Karpas-422 (cell line): ENCODE results near the gene RAPSN. TPM values are rescaled to one million over a fixed set of nuclear protein-coding genes. Genes with fewer than 3 reads are reported as not detected.

Source experiments
- DNase-seq: peaks from one replicate; pipeline ENCODE4 v3.0.0-alpha.2; 2015
- H2AFZ ChIP-seq: fragments of 200-600 bp; sonication (generic); 2 replicates; pipeline ENCODE4 v1.6.1; 2014; ENCODE audit warnings: antibody characterized with exemption, low read length, mixed read lengths
- H3K27ac ChIP-seq: fragments of 200-600 bp; sonication (generic); 2 replicates; pipeline ENCODE4 v1.5.1; 2014; ENCODE audit warnings: mild to moderate bottlenecking, low read length, moderate library complexity
- H3K27me3 ChIP-seq: fragments of 200-600 bp; sonication (generic); 2 replicates; pipeline ENCODE4 v1.6.1; 2014; ENCODE audit warnings: low read length, mixed read lengths
- H3K36me3 ChIP-seq: fragments of 200-600 bp; sonication (generic); 2 replicates; pipeline ENCODE4 v1.6.1; 2014; ENCODE audit warnings: low read length, mixed read lengths; ENCODE audit not compliant: insufficient read depth
- H3K4me1 ChIP-seq: fragments of 200-600 bp; sonication (generic); 2 replicates; pipeline ENCODE4 v1.6.1; 2014; ENCODE audit warnings: mild to moderate bottlenecking, low read length, mixed read lengths
- H3K4me2 ChIP-seq: fragments of 200-600 bp; sonication (generic); 2 replicates; pipeline ENCODE4 v1.6.1; 2014; ENCODE audit warnings: low read length, low read depth, mild to moderate bottlenecking; ENCODE audit not compliant: poor library complexity, severe bottlenecking
- H3K4me3 ChIP-seq: fragments of 200-600 bp; sonication (generic); 2 replicates; pipeline ENCODE4 v1.5.1; 2014; ENCODE audit warnings: mild to moderate bottlenecking, antibody characterized with exemption, low read length, mixed read lengths
- H3K79me2 ChIP-seq: fragments of 200-600 bp; sonication (generic); 2 replicates; pipeline ENCODE4 v1.6.1; 2014; ENCODE audit warnings: mild to moderate bottlenecking, low read length, mixed read lengths
- H3K9ac ChIP-seq: fragments of 200-600 bp; sonication (generic); 2 replicates; pipeline ENCODE4 v1.6.0; 2014; ENCODE audit warnings: low read length
- H3K9me2 ChIP-seq: fragments of 200-600 bp; sonication (generic), shearing (Covaris generic); replicated peaks from 2 replicates; pipeline ENCODE4 v1.6.0; 2014; ENCODE audit warnings: mild to moderate bottlenecking, low read length, moderate library complexity; ENCODE audit not compliant: insufficient read depth
- H3K9me3 ChIP-seq: fragments of 300-700, 200-600 bp; sonication (generic); 2 replicates; pipeline ENCODE4 v1.6.1; 2014; ENCODE audit warnings: low read length, mixed read lengths
- H4K20me1 ChIP-seq: fragments of 200-600 bp; sonication (generic); 2 replicates; pipeline ENCODE4 v1.6.1; 2014; ENCODE audit warnings: mild to moderate bottlenecking, antibody characterized with exemption, low read length, low read depth; ENCODE audit not compliant: insufficient read depth
- small RNA-seq: library from RNA; depleted of rRNA; stranded (forward); fragments of <200 nt; gene quantifications from one replicate; pipeline ENCODE3, GENCODE V24; 2014
- total RNA-seq: library from RNA; depleted of rRNA; stranded (reverse); fragments of >200 nt; shearing (Covaris generic); gene quantifications from 2 replicates; pipeline ENCODE4 v1.2.3, GENCODE V29; 2014; ENCODE audit warnings: low replicate concordance; rRNA removed

Gene RAPSN
- total RNA-seq, 1 experiment from 2014 or later = 0.52 TPM

DNA sequence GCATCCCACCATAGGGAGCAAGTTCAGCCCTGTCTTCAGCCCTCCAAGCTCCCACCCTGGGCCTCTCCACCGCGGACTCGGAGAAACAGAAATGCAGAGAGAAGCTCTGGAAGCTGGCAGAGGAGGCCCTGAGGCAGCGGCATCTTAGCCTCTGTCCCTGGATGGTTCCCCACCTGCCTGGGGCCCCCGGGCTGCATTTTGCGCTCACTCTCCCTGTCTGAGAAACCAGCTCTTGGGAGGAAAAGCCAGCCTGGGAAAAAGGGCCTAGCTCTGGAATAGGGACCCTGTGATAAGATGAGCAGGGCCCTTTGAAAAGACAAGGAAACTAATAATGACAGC lies 58.5 kb downstream of the RAPSN start:
- no peak for DNase-seq
- H3K36me3 ChIP-seq = no peaks in the 10 kb centered on the region
- H3K4me2 ChIP-seq = no peak overlapping the region
- H4K20me1 ChIP-seq = no peaks in the 10 kb centered on the region
- H3K27me3 ChIP-seq = no peaks in the 10 kb centered on the region
- no peak overlapping the region for H3K27ac ChIP-seq
- no peak overlapping the region for H3K9ac ChIP-seq
- no peak overlapping the region for H2AFZ ChIP-seq
- no peaks in the 10 kb centered on the region for H3K9me2 ChIP-seq
- no peaks in the 10 kb centered on the region for H3K79me2 ChIP-seq
- H3K4me3 ChIP-seq = no peak overlapping the region
- peaks cover 22% of the 10 kb centered on the region for H3K4me1 ChIP-seq
- no peaks in the 10 kb centered on the region for H3K9me3 ChIP-seq

DNA sequence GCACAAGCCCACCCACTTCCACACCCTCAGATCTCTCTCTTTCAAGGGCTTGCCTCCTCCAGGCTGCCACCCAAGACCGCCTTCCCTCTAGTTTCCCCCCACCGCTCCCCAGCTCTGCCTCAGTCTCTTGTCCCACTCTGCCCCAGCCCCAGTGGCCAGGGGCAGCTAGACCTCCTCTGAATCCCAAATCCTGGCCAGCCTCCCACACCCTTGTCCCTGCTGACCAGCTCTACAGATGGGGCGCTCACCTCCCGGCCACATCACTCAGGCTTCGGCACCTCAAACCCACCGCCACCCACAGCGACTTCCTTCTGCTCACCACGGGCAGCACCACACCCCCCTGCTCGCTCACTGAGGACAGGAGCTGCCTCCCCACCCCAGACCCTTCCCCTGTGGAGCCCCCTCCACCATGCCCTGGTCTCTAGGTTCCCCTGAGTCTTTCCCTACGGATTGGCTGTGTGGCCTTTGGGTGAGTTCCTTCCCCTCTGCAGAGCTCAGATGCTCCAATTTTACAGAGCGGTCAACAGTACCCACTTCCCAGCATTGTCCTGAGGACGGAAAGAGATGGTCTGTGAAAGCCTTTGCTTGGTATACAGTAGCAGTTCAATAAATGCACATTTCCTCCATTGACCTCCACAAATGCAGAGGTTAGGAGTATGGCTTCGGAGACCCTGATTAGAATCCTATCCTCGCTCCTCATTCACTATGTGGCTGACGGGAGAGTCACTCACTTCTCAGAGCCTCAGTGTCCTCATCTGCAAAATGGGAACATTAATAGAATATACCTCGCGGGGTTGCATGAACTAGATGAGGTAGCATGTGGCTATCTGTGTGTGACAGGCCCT lies 59.1 kb downstream of the RAPSN start:
- DNase-seq = no peak
- Histone ChIP-seq H3K9ac (no peak overlapping the region), H3K9me3 (no peaks in the 10 kb centered on the region), H3K4me2 (no peak overlapping the region), H3K4me3 (no peak overlapping the region), H3K27me3 (no peaks in the 10 kb centered on the region), H3K9me2 (no peaks in the 10 kb centered on the region), H4K20me1 (no peaks in the 10 kb centered on the region), H3K4me1 (peaks cover 16% of the 10 kb centered on the region), H3K79me2 (no peaks in the 10 kb centered on the region), H2AFZ (no peak overlapping the region), H3K36me3 (no peaks in the 10 kb centered on the region), H3K27ac (no peak overlapping the region)

DNA sequence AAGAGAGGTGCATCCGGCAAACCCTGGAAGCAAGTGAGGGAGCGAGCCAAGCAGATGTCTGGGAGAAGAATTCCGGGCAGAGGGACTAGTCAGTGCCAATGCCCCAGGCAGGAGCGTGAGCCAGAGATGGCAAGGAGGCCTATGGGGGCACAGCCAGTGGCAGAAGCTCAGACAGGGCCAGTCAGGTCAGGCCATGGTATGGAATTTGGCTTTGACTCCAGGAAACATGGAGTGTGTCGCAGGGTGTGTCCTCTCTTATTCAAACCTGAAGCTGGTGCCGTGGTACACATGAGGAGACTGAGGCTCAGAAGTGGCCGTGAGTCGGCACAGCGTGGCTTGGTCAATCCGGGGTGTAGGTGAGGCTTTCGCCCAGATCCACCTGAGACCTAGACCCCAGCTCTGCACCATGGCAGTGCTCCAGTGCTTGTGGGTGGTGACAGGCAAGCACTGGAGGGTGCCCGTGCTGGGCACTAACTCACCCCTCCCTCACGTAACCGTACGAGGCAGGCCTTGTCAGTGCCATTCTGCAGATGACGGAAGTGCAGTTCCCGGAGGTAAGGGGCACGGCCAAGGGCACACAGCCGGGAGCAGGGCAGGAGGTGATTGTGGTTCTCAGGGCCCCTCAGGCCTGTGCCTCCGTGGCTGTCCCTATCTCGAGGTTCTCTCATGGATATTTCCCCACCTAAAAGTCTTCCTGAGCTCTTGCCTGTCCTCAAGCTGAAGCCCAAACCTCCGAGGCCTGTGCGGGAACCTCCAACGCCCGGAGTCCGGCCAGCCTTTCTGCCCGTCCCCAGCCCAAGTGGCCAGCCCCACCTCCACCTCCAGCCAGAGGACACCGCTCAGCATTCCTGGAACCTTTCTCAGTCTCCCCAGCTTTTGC lies 60.0 kb downstream of the RAPSN start:
- Histone ChIP-seq H4K20me1 (no peaks in the 10 kb centered on the region), H2AFZ (no peak overlapping the region), H3K27me3 (no peaks in the 10 kb centered on the region), H3K27ac (no peak overlapping the region), H3K4me1 (peaks cover 8% of the 10 kb centered on the region), H3K9me2 (no peaks in the 10 kb centered on the region), H3K9ac (no peak overlapping the region), H3K4me2 (no peak overlapping the region), H3K9me3 (no peaks in the 10 kb centered on the region), H3K4me3 (no peak overlapping the region), H3K79me2 (no peaks in the 10 kb centered on the region), H3K36me3 (no peaks in the 10 kb centered on the region)
- DNase-seq = no peak

DNA sequence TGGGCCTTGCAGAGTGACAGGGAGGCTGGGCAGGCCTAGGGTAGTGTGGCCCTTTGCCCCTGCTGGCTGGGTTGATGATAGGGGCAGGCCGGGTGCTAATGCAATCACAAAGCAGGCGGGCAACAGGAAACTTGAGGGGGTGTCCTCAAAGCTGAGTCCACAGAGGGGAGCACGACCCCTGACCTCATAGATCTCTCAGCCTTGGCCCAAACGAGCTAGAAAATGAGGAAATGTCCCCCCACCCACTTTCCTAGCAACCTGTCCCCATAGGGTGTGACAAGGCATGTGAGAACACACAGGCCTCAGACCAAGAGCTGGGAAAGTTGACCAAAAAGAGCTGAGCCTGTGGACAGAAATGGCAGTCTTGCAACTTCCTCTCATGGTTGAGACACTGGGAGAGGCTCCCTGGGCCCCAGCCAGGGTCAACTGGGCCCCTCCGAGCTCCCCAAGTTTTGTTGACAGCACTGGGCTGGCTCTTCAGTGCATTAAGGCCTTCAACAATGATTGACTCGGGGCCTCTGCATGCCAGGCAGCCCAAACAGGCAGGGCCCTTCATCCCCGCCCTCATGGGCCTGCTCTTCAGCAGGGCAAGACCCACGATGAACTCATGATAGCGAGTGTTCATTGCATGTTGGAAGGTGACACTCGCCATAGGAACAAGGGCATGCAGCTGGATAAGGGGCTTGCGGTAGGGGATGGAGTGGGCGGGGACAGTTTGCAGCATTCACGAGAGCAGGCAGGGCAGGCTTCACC lies 60.8 kb downstream of the RAPSN start:
- H3K9ac ChIP-seq = no peak overlapping the region
- H3K4me3 ChIP-seq = no peak overlapping the region
- no peak for DNase-seq
- no peak overlapping the region for H3K27ac ChIP-seq
- no peaks in the 10 kb centered on the region for H3K36me3 ChIP-seq
- H3K9me3 ChIP-seq = no peaks in the 10 kb centered on the region
- no peaks in the 10 kb centered on the region for H4K20me1 ChIP-seq
- H3K79me2 ChIP-seq = no peaks in the 10 kb centered on the region
- no peaks in the 10 kb centered on the region for H3K27me3 ChIP-seq
- H3K9me2 ChIP-seq = no peaks in the 10 kb centered on the region
- no peak overlapping the region for H3K4me2 ChIP-seq
- H2AFZ ChIP-seq = no peak overlapping the region
- no peaks in the 10 kb centered on the region for H3K4me1 ChIP-seq

Small RNA genes within 50 kb of the gene (small RNA-seq; reads per million reads assigned to genes)
- not detected for gene MIR4487

Other genes starting within 250 kb of the RAPSN start
- gene DDB2, start 234.2 kb downstream of the RAPSN start, total RNA-seq = 21.1 and 26.4 TPM in 2 replicates
- gene ACP2, start 200.3 kb downstream of the RAPSN start, total RNA-seq = 20.7 and 42.1 TPM in 2 replicates
- gene NR1H3, start 191.1 kb downstream of the RAPSN start, total RNA-seq = 6.9 and 15.8 TPM in 2 replicates
- 31.2 and 53.5 TPM in 2 replicates for gene MADD, start 179.0 kb downstream of the RAPSN start, total RNA-seq
- 0.67 and 0.72 TPM in 2 replicates for gene MYBPC3, start 96.4 kb downstream of the RAPSN start, total RNA-seq
- gene SPI1, start 70.6 kb downstream of the RAPSN start, total RNA-seq = 114 and 198 TPM in 2 replicates
- 24.9 and 32.8 TPM in 2 replicates for gene SLC39A13, start 40.5 kb downstream of the RAPSN start, total RNA-seq
- gene PSMC3, start 22.7 kb downstream of the RAPSN start, total RNA-seq = 40.6 and 119 TPM in 2 replicates
- 130 and 148 TPM in 2 replicates for gene CELF1, start 104.0 kb upstream of the RAPSN start, total RNA-seq
- gene PTPMT1, start 116.5 kb upstream of the RAPSN start, total RNA-seq = 174 and 253 TPM in 2 replicates
- gene KBTBD4, start 129.8 kb upstream of the RAPSN start, total RNA-seq = 8.7 and 11.0 TPM in 2 replicates
- 41.2 and 104 TPM in 2 replicates for gene NDUFS3, start 129.9 kb upstream of the RAPSN start, total RNA-seq
- not detected in 2 replicates for gene FAM180B, start 137.5 kb upstream of the RAPSN start, total RNA-seq
- gene C1QTNF4, start 145.3 kb upstream of the RAPSN start, total RNA-seq = 4.9 TPM in 1 of 2 replicates, not detected in the other
- 49.5 and 72.6 TPM in 2 replicates for gene MTCH2, start 193.4 kb upstream of the RAPSN start, total RNA-seq